Activated T-helper 9 cell treated with anti-CD3 and anti-CD28 coated beads, Interleukin-2, amount 50 U/mL, for 16 hours (primary cell): ENCODE measurements around the gene CYP4F22.
"Not testable (repeated sequence)": the region's sequence is repeated elsewhere in the genome, so short reads cannot be mapped to it uniquely, and the experiment has no call there.

Experiments used
- DNase-seq: peaks from one replicate; pipeline ENCODE4 v3.0.0-alpha.2; 2020; ENCODE audit warnings: low read depth

CYP4F22 gene

GRCh38 chr19:15576526-15577156 lies 68.3 kb downstream of the CYP4F22 start:
- no peak for DNase-seq

- no peak for DNase-seq
These were observed 69.0 kb downstream of the CYP4F22 start for GRCh38 chr19:15577184-15577771.

GRCh38 chr19:15583346-15583745 lies 75.0 kb downstream of the CYP4F22 start:
- no peak for DNase-seq

- DNase-seq: no peak
These were observed 75.8 kb downstream of the CYP4F22 start for GRCh38 chr19:15584095-15584494.

- DNase-seq: peak; percentile 72
These were observed 76.3 kb downstream of the CYP4F22 start for GRCh38 chr19:15584541-15585115.

GRCh38 chr19:15587663-15588062 lies 79.3 kb downstream of the CYP4F22 start:
- DNase-seq: no peak

GRCh38 chr19:15588265-15588664 lies 79.9 kb downstream of the CYP4F22 start:
- no peak for DNase-seq

- no peak for DNase-seq
These were observed 81.6 kb downstream of the CYP4F22 start for GRCh38 chr19:15589760-15590451.

- no peak for DNase-seq
These were observed 83.5 kb downstream of the CYP4F22 start for GRCh38 chr19:15591796-15592195.

- DNase-seq: not testable (repeated sequence)
These were observed 84.2 kb downstream of the CYP4F22 start for GRCh38 chr19:15592506-15592905.

- not testable (repeated sequence) for DNase-seq
These were observed 85.4 kb downstream of the CYP4F22 start for GRCh38 chr19:15593766-15594165.

GRCh38 chr19:15595069-15595468 lies 86.7 kb downstream of the CYP4F22 start:
- no peak for DNase-seq
